ENCODE measurements around the gene SLC24A3.

DNA sequence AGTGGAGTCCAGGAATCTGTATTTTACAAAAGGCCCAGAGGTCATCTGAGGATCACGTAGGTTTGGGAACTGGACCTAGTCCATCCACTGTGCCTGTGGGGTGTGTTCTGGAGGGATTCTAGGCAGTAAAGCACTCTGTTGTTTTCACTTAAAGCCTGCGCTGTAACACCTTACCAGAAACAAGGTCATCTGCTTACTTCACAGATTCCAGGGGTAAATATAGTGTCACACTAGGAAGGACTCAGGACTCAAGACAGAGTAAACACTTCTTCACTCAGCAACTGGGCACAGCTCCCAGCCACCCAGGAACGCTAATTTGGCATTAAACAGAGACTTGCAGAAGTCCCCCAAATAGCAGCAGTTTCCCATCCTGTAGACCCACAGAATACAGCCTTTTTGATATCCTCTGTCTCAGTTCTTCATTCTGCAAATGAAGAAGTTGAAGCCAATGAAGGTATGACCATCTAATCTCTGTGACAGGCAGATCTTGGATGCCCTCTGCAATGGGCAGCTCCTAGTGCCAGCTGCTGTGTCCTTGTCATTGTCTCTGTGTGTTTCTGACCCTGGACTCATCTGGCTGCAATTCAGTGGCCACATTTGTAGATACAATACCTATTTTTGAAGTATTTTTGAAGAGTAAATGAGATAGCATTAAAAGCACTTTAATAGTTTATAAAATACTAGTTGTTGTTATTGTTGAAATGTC, 129.1 kb downstream of the SLC24A3 start:
- TF ChIP-seq, protein P1, sequence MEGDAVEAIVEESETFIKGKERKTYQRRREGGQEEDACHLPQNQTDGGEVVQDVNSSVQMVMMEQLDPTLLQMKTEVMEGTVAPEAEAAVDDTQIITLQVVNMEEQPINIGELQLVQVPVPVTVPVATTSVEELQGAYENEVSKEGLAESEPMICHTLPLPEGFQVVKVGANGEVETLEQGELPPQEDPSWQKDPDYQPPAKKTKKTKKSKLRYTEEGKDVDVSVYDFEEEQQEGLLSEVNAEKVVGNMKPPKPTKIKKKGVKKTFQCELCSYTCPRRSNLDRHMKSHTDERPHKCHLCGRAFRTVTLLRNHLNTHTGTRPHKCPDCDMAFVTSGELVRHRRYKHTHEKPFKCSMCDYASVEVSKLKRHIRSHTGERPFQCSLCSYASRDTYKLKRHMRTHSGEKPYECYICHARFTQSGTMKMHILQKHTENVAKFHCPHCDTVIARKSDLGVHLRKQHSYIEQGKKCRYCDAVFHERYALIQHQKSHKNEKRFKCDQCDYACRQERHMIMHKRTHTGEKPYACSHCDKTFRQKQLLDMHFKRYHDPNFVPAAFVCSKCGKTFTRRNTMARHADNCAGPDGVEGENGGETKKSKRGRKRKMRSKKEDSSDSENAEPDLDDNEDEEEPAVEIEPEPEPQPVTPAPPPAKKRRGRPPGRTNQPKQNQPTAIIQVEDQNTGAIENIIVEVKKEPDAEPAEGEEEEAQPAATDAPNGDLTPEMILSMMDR (IDR thresholded peaks at IDR 0.05; ENCODE audit: low read depth, low read length, poor library complexity, severe bottlenecking), result no peak
- TF ChIP-seq EZH2phosphoT487 (IDR thresholded peaks at IDR 0.05; ENCODE audit: borderline replicate concordance, low read length), result no peak

All from DOHH2 (cell line).